BLaER1 treated with 17β-estradiol and CSF1 and Interleukin-3, amounts not matched to agents 10 nM and 100 nM (cell line): Measurements from ENCODE around the gene LDOC1.
"Not testable (repeated sequence)": the region's sequence is repeated elsewhere in the genome, so short reads cannot be mapped to it uniquely, and the experiment has no call there.

ENCODE experiments used
- H3K27ac ChIP-seq, 11 experiments: shearing (Covaris generic); formaldehyde crosslinking; 2 replicates each; pipeline ENCODE4 v1.8.1; 2022
- H3K27me3 ChIP-seq, 11 experiments: shearing (Covaris generic); formaldehyde crosslinking; 2 replicates each; pipeline ENCODE4 v1.8.1; 2022
- H3K36me3 ChIP-seq, 11 experiments: shearing (Covaris generic); formaldehyde crosslinking; 2 replicates each; pipeline ENCODE4 v1.8.1; 2022
- H3K4me1 ChIP-seq, 10 experiments: shearing (Covaris generic); formaldehyde crosslinking; 2 replicates each; pipeline ENCODE4 v1.8.1; 2022
- H3K4me2 ChIP-seq, 11 experiments: shearing (Covaris generic); formaldehyde crosslinking; 2 replicates each; pipeline ENCODE4 v1.8.1; 2022
- H3K4me3 ChIP-seq, 10 experiments: shearing (Covaris generic); formaldehyde crosslinking; 2 replicates each; pipeline ENCODE4 v1.8.1; 2022
- H3K9ac ChIP-seq, 11 experiments: shearing (Covaris generic); formaldehyde crosslinking; 2 replicates each; pipeline ENCODE4 v1.8.1; 2022
- H3K9me3 ChIP-seq, 11 experiments: shearing (Covaris generic); formaldehyde crosslinking; replicated peaks in 1 of 11; 2 replicates each; pipeline ENCODE4 v1.8.1; 2022
- H4K20me1 ChIP-seq, 11 experiments: shearing (Covaris generic); formaldehyde crosslinking; 2 replicates each; pipeline ENCODE4 v1.8.1; 2022
- Cebpa-rat ChIP-seq, 11 experiments: shearing (Covaris generic); IDR thresholded peaks; 2 replicates each; pipeline ENCODE4 v1.8.1; 2022

The LDOC1 gene

DNA sequence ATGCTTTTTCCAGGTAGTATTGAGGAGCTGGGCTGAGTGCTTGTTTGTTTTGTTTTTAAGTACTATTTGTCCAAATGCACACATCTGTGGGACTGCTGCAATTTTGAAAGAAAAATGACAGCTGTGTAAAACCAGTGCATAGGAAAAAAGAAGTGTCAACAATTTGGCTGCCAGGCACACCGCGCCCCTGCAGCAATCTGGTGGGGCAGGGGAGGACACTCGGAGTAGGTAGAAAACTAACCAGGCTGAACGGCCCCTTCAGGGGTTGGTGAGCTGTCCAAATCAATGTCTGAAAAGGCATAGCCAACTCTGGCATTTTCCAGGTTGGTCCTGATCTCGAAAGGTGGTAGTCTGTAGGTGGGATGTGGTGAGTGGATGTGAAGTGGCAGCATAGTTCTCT, 1.1 kb downstream of the LDOC1 start:
- Histone ChIP-seq H3K4me3 (no peak overlapping the region), H3K9me3 (peaks cover 0 to 18% (median 5%) of the 10 kb centered on the region in 11 experiments; a peak in 8 of 22 replicates), H3K9ac (no peak overlapping the region), H3K36me3 (no peaks in the 10 kb centered on the region), H4K20me1 (no peaks in the 10 kb centered on the region; a peak in 2 of 22 replicates), H3K27me3 (peaks cover 66 to 95% (median 94%) of the 10 kb centered on the region in 11 experiments), H3K27ac (no peak overlapping the region), H3K4me1 (peaks cover 0 to 6% (median 0%) of the 10 kb centered on the region in 10 experiments; a peak in 1 of 20 replicates), H3K4me2 (no peak overlapping the region)
- TF ChIP-seq Cebpa-rat (IDR thresholded peaks at IDR 0.05): no peak

- no peak for TF ChIP-seq Cebpa-rat (IDR thresholded peaks at IDR 0.05)
- Histone ChIP-seq H3K27ac (no peak overlapping the region), H3K27me3 (peaks cover 54 to 97% (median 79%) of the 10 kb centered on the region in 11 experiments), H4K20me1 (no peaks in the 10 kb centered on the region), H3K9me3 (no peaks in the 10 kb centered on the region; a peak in 1 of 22 replicates), H3K9ac (no peak overlapping the region), H3K36me3 (no peaks in the 10 kb centered on the region), H3K4me2 (no peak overlapping the region), H3K4me1 (no peaks in the 10 kb centered on the region), H3K4me3 (no peak overlapping the region)
These were observed 12.5 kb downstream of the LDOC1 start for GRCh38 chrX:141164406-141164805.

GRCh38 chrX:141158084-141158483, 18.8 kb downstream of the LDOC1 start:
- Histone ChIP-seq H3K27ac (no peak overlapping the region), H4K20me1 (no peaks in the 10 kb centered on the region), H3K4me1 (no peaks in the 10 kb centered on the region), H3K4me2 (no peak overlapping the region), H3K9ac (no peak overlapping the region), H3K4me3 (no peak overlapping the region), H3K27me3 (peaks cover 48 to 92% (median 87%) of the 10 kb centered on the region in 11 experiments), H3K36me3 (no peaks in the 10 kb centered on the region), H3K9me3 (peaks cover 7 to 30% (median 17%) of the 10 kb centered on the region in 11 experiments; a peak in 20 of 22 replicates)
- TF ChIP-seq Cebpa-rat (IDR thresholded peaks at IDR 0.05): no peak

DNA sequence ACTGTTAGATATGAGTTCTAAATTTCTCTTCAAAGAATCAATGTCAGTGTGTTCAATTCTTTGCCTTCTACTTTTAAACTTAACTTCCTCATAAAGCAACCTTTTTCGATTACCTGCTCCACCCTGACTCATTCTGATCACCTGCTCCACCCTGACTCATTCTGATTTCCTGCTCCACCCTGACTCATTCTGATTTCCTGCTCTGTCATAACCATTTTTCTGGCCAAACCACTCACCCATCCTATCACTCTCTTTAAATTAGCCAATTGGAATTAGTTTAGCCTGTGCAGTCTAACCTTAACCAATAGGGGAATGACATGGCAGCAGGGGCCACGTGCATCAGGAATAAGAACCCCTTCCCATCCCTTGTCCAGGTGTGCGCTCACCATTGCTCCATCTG, 21.7 kb downstream of the LDOC1 start:
- not testable (repeated sequence) for H3K4me2 ChIP-seq, H4K20me1 ChIP-seq, H3K4me3 ChIP-seq, H3K9ac ChIP-seq, H3K4me1 ChIP-seq, H3K27ac ChIP-seq, H3K36me3 ChIP-seq
- H3K9me3 ChIP-seq: peaks cover 7 to 30% (median 17%) of the 10 kb centered on the region in 11 experiments; a peak in 20 of 22 replicates
- peaks cover 58 to 98% (median 94%) of the 10 kb centered on the region in 11 experiments for H3K27me3 ChIP-seq

DNA sequence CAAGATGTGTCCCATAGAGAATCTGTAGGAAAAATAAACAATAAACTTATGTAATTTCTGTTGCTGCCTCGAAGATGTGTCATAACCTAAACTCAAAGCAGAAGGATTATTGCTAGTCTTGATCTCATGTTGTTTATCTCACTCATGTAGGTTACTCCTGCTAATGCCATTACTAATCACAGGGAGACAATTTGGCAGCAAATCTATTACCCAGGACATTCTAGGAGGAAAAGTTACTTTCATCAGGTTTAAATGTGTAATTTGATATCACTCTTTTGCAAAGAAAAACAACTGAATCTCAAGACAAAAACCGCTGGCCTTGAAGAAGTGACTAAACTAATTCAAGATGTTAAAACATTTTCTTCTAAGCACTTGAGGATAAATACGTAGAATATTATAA, 34.0 kb downstream of the LDOC1 start:
- Histone ChIP-seq H3K27me3 (peaks cover 70 to 100% (median 96%) of the 10 kb centered on the region in 11 experiments), H3K4me3 (no peak overlapping the region), H3K9ac (no peak overlapping the region), H3K4me2 (no peak overlapping the region), H3K4me1 (no peaks in the 10 kb centered on the region), H3K36me3 (no peaks in the 10 kb centered on the region), H4K20me1 (no peaks in the 10 kb centered on the region), H3K27ac (no peak overlapping the region), H3K9me3 (no peaks in the 10 kb centered on the region)
- no peak for TF ChIP-seq Cebpa-rat (IDR thresholded peaks at IDR 0.05)

- Histone ChIP-seq H4K20me1 (no peaks in the 10 kb centered on the region), H3K9me3 (no peaks in the 10 kb centered on the region), H3K27ac (no peak overlapping the region), H3K4me3 (no peak overlapping the region), H3K27me3 (peaks cover 13 to 82% (median 70%) of the 10 kb centered on the region in 11 experiments; a peak in 21 of 22 replicates), H3K4me2 (no peak overlapping the region), H3K4me1 (no peaks in the 10 kb centered on the region), H3K9ac (no peak overlapping the region), H3K36me3 (no peaks in the 10 kb centered on the region)
- TF ChIP-seq Cebpa-rat (IDR thresholded peaks at IDR 0.05): no peak
These were observed 43.7 kb downstream of the LDOC1 start for GRCh38 chrX:141133272-141133671.

DNA sequence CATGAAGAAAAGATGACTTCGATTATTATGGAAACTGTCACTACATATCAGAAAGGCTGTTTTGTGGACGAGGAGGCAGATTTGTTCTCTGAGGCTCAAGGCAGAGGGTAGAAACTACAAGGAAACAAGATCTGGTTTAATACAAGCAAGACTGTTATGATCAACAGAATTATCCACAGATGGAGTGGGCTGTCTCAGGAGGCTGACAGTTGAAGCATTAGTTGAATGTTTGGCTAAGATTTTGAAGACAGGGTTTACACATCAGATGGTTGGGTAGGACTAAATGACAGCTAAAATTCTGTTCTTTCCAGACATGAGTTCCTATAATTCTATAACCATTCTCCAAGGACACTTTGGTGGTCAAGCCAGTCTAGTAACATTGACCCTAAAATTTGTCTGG, 49.8 kb downstream of the LDOC1 start:
- Histone ChIP-seq H3K4me2 (no peak overlapping the region), H3K9ac (no peak overlapping the region), H3K27me3 (peaks cover 36 to 81% (median 69%) of the 10 kb centered on the region in 11 experiments), H3K27ac (no peak overlapping the region), H3K4me3 (no peak overlapping the region), H3K4me1 (no peaks in the 10 kb centered on the region), H3K36me3 (no peaks in the 10 kb centered on the region), H4K20me1 (no peaks in the 10 kb centered on the region), H3K9me3 (no peaks in the 10 kb centered on the region)
- no peak for TF ChIP-seq Cebpa-rat (IDR thresholded peaks at IDR 0.05)
